Gastrocnemius medialis (tissue), 4 donors: ENCODE results near the gene TGM3.

ENCODE experiments used
- CTCF ChIP-seq, 5 experiments: fragments of 450-650 bp in 3 of 5; fragments of 200-600 bp in 2 of 5; sonication (generic) in 2 of 5; IDR thresholded peaks in 4 of 5; conservative IDR thresholded peaks in 1 of 5; 1 replicate in 4 of 5; 2 replicates in 1 of 5; pipeline ENCODE4 v1.5.1; 2016 to 2019; ENCODE audit warnings: antibody characterized with exemption in 5 of 5, mild to moderate bottlenecking in 3 of 5, moderate library complexity in 3 of 5
- POLR2A ChIP-seq, 2 donors: fragments of 450-650 bp; IDR thresholded peaks; one replicate each; pipeline ENCODE4 v1.6.1; 2017; ENCODE audit warnings: antibody characterized with exemption in 2 of 2, mild to moderate bottlenecking in 2 of 2, moderate library complexity in 2 of 2

GRCh38 chr20:2385026-2385425, 89.2 kb downstream of the TGM3 start:
- no peak for TF ChIP-seq POLR2A (IDR thresholded peaks at IDR 0.05)
- TF ChIP-seq CTCF (IDR thresholded peaks at IDR 0.05 in 4 of 5, conservative IDR thresholded peaks at IDR 0.05 in 1 of 5) = no peak
